SK-N-SH (cell line): Measurements from ENCODE around the gene PELI2. TPM values are rescaled to one million over a fixed set of nuclear protein-coding genes. Genes with fewer than 3 reads are reported as not detected.
A peak's percentile ranks its signal among the peaks of the same experiment; 100 is the strongest.

Experiments used
- CTCF ChIA-PET: fragments of 300-600, 350-600 bp; formaldehyde crosslinking; extraction: SDS; loops from one replicate; lab custom pipeline; 2021; lab: Yijun Ruan, JAX
- POLR2A ChIA-PET: fragments of 350-600 bp; sonication (Branson Sonifier 250); formaldehyde crosslinking; extraction: SDS; loops from one replicate; lab custom pipeline; 2020; ENCODE audit warnings: antibody characterized with exemption, inconsistent platforms; lab: Yijun Ruan, JAX
- DNase-seq: peaks from one replicate; pipeline ENCODE4 v3.0.0; 2012
- H2AFZ ChIP-seq: fragments of 200-600 bp; sonication (generic); 2 replicates; pipeline ENCODE4 v1.8.1; 2016; ENCODE audit warnings: antibody characterized with exemption, mild to moderate bottlenecking, low read depth
- H3F3A ChIP-seq: fragments of 200-600 bp; sonication (generic); replicated peaks from 2 replicates; pipeline ENCODE3; 2016; ENCODE audit warnings: antibody characterized with exemption, mild to moderate bottlenecking; ENCODE audit not compliant: insufficient read depth
- H3K27ac ChIP-seq, 2 experiments: fragments of 200-500 bp in 1 of 2; fragments of 200-600 bp in 1 of 2; sonication (Bioruptor generic) in 1 of 2; sonication (generic), shearing (Covaris generic) in 1 of 2; 2 replicates each; pipeline versions ENCODE4 v1.5.1 to v1.6.1; 2014 to 2016; ENCODE audit warnings: low read depth in 2 of 2, inconsistent platforms in 1 of 2, low read length in 1 of 2, mild to moderate bottlenecking in 1 of 2, mixed read lengths in 1 of 2
- H3K27me3 ChIP-seq: fragments of 200-600 bp; sonication (generic), shearing (Covaris generic); 2 replicates; pipeline ENCODE4 v1.6.1; 2016; ENCODE audit warnings: mixed run types; ENCODE audit not compliant: insufficient read depth
- H3K36me3 ChIP-seq, 2 experiments: fragments of 200-500 bp in 1 of 2; fragments of 200-600 bp in 1 of 2; sonication (Bioruptor generic) in 1 of 2; sonication (generic) in 1 of 2; replicated peaks in 1 of 2; 2 replicates each; pipeline versions ENCODE3 to v1.5.1; 2014 to 2016; ENCODE audit warnings: low read length in 1 of 2, mild to moderate bottlenecking in 1 of 2; ENCODE audit not compliant: insufficient read depth in 2 of 2, control insufficient read depth in 1 of 2
- H3K4me1 ChIP-seq, 2 experiments: fragments of 200-500 bp in 1 of 2; fragments of 200-600 bp in 1 of 2; sonication (Bioruptor generic) in 1 of 2; sonication (generic), shearing (Covaris generic) in 1 of 2; 2 replicates each; pipeline versions ENCODE4 v1.5.1 to v1.6.1; 2014 to 2016; ENCODE audit warnings: low read depth in 1 of 2, low read length in 1 of 2, mixed run types in 1 of 2; ENCODE audit not compliant: insufficient read depth in 2 of 2, control insufficient read depth in 1 of 2
- H3K4me2 ChIP-seq: fragments of 200-600 bp; sonication (generic), shearing (Covaris generic); 2 replicates; pipeline ENCODE4 v1.6.1; 2017; ENCODE audit warnings: mixed run types
- H3K4me3 ChIP-seq, 2 experiments: fragments of 200-500 bp in 1 of 2; fragments of 200-600 bp in 1 of 2; sonication (Bioruptor generic) in 1 of 2; sonication (generic), shearing (Covaris generic) in 1 of 2; 2 replicates each; pipeline versions ENCODE4 v1.5.1 to v1.8.1; 2014 to 2016; ENCODE audit warnings: low read depth in 2 of 2, inconsistent platforms in 1 of 2, low read length in 1 of 2, mild to moderate bottlenecking in 1 of 2, mixed read lengths in 1 of 2, moderate library complexity in 1 of 2
- H3K79me2 ChIP-seq: fragments of 200-600 bp; sonication (generic); 2 replicates; pipeline ENCODE4 v1.8.1; 2017; ENCODE audit warnings: mild to moderate bottlenecking; ENCODE audit not compliant: insufficient read depth
- H3K9ac ChIP-seq: fragments of 200-600 bp; sonication (generic); 2 replicates; pipeline ENCODE4 v1.6.1; 2017; ENCODE audit warnings: mixed run types
- H3K9me2 ChIP-seq: fragments of 200-600 bp; sonication (generic); 2 replicates; pipeline ENCODE4 v1.6.1; 2017; ENCODE audit warnings: mixed run types
- H3K9me3 ChIP-seq: fragments of 200-600 bp; sonication (generic); 2 replicates; pipeline ENCODE4 v1.6.1; 2017; ENCODE audit warnings: mixed run types, mild to moderate bottlenecking, moderate library complexity
- H4K20me1 ChIP-seq: fragments of 200-600 bp; sonication (generic); 2 replicates; pipeline ENCODE4 v1.6.1; 2017; ENCODE audit warnings: mild to moderate bottlenecking, mixed run types; ENCODE audit not compliant: insufficient read depth
- EZH2phosphoT487 ChIP-seq: fragments of 200-600 bp; sonication (generic); IDR thresholded peaks from 2 replicates; pipeline ENCODE4 v1.6.1; 2017; ENCODE audit warnings: low read depth, mixed run types, mild to moderate bottlenecking, antibody characterized with exemption, moderate library complexity, borderline replicate concordance
- FOXM1 ChIP-seq: IDR thresholded peaks from 2 replicates; pipeline ENCODE4 v1.4.0; 2012; ENCODE audit warnings: low read depth, mild to moderate bottlenecking
- GATA2 ChIP-seq: sonication (generic); formaldehyde crosslinking; IDR thresholded peaks from 2 replicates; pipeline ENCODE4 v1.5.0; 2020; ENCODE audit warnings: mild to moderate bottlenecking, missing genetic modification reagents
- JUND ChIP-seq: IDR thresholded peaks from 2 replicates; pipeline ENCODE4 v1.4.0; 2012
- MXI1 ChIP-seq: IDR thresholded peaks from 2 replicates; pipeline ENCODE4 v1.6.1; 2012; ENCODE audit warnings: mild to moderate bottlenecking, low read depth, low read length, improper control_type of control experiment
- NFIC ChIP-seq: IDR thresholded peaks from 2 replicates; pipeline ENCODE4 v1.4.0; 2012; ENCODE audit warnings: borderline replicate concordance
- RAD21 ChIP-seq: IDR thresholded peaks from 2 replicates; pipeline ENCODE4 v1.6.1; 2012; ENCODE audit warnings: mild to moderate bottlenecking, low read length
- RFX5 ChIP-seq: IDR thresholded peaks from 2 replicates; pipeline ENCODE4 v1.6.1; 2012; ENCODE audit warnings: mild to moderate bottlenecking, improper control_type of control experiment, low read length
- RXRA ChIP-seq: IDR thresholded peaks from 2 replicates; pipeline ENCODE4 v1.4.0; 2012; ENCODE audit warnings: low read depth, mild to moderate bottlenecking, borderline replicate concordance
- SIN3A ChIP-seq: IDR thresholded peaks from 2 replicates; pipeline ENCODE4 v1.6.1; 2012; ENCODE audit warnings: low read depth, mild to moderate bottlenecking, low read length, moderate library complexity, borderline replicate concordance
- SMC3 ChIP-seq: IDR thresholded peaks from 2 replicates; pipeline ENCODE4 v1.6.1; 2012; ENCODE audit warnings: low read depth, low read length, improper control_type of control experiment
- TCF12 ChIP-seq: IDR thresholded peaks from 2 replicates; pipeline ENCODE4 v1.4.0; 2012
- YY1 ChIP-seq: IDR thresholded peaks from 2 replicates; pipeline ENCODE4 v1.4.0; 2012; ENCODE audit warnings: low read depth, mild to moderate bottlenecking
- WGBS: methylation state at CpG from one replicate; pipeline ENCODE4 v1.1.6; 2017; ENCODE audit warnings: low lambda C conversion rate; 5-methylcytosine and 5-hydroxymethylcytosine counted together
- polyA plus RNA-seq, 3 experiments: library from polyadenylated mRNA; depleted of rRNA; stranded (reverse); fragments of >200 nt; gene quantifications; 2 replicates each; pipeline ENCODE4 v1.2.3, GENCODE V29; 2012
- TF ChIP-seq, protein P1 (sequence below): fragments of 200-600 bp; sonication (generic); IDR thresholded peaks from 2 replicates; pipeline ENCODE4 v1.6.1; 2017; ENCODE audit warnings: antibody characterized with exemption, mild to moderate bottlenecking, moderate library complexity
- TF ChIP-seq, protein P2 (sequence below): fragments of 150-350 bp; IDR thresholded peaks from 2 replicates; pipeline ENCODE4 v1.6.1; 2016; ENCODE audit warnings: mild to moderate bottlenecking, low read depth, low read length
- TF ChIP-seq, protein P3 (sequence below): IDR thresholded peaks from 2 replicates; pipeline ENCODE4 v1.4.0; 2012; ENCODE audit warnings: low read depth
- TF ChIP-seq, protein P4 (sequence below): IDR thresholded peaks from 2 replicates; pipeline ENCODE4 v1.6.1; 2012; ENCODE audit warnings: mild to moderate bottlenecking, low read depth, low read length, moderate library complexity

PELI2 gene
- polyA plus RNA-seq, 1 of the 3 experiments (the other 2 are of a cell fraction): not detected

DNA sequence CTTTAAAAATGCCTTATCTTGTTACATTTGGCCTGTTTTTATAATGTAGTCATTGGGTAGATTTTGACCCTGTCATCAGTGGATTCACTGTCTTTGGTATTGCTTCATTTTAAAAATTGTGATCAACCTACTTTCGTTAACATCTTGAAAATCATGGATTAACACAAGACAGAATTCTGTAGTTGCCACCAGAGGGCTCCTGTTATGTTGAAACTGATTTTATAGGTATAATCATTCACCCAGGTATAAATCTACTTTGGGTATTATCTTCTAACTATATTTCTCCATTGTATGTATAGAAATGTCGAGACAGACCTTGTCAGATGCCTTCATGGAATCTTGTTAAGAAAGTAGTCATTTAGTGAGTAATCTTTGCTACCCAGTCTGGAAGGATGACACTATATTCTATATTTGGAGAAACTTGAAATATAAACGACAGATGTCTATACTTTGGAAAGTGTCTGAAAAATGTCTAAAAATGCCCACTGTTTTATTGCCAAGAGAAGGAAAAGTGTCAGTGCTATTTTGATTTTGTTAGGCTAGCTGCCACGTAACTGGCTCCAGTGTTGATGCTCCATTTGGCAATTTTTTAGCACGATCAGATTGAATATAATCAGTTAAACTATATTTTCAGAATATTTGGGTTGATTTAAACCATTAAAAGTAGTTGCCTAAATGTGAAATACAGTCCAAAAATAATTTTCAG lies 129.4 kb downstream of the PELI2 start:
- Histone ChIP-seq H4K20me1 (no peaks in the 10 kb centered on the region), H3K9ac (no peak overlapping the region), H3K9me3 (no peaks in the 10 kb centered on the region), H3K27ac (no peak overlapping the region), H2AFZ (no peak overlapping the region), H3F3A (peaks cover 8% of the 10 kb centered on the region), H3K36me3 (no peaks in the 10 kb centered on the region)
- TF ChIP-seq, protein P1, sequence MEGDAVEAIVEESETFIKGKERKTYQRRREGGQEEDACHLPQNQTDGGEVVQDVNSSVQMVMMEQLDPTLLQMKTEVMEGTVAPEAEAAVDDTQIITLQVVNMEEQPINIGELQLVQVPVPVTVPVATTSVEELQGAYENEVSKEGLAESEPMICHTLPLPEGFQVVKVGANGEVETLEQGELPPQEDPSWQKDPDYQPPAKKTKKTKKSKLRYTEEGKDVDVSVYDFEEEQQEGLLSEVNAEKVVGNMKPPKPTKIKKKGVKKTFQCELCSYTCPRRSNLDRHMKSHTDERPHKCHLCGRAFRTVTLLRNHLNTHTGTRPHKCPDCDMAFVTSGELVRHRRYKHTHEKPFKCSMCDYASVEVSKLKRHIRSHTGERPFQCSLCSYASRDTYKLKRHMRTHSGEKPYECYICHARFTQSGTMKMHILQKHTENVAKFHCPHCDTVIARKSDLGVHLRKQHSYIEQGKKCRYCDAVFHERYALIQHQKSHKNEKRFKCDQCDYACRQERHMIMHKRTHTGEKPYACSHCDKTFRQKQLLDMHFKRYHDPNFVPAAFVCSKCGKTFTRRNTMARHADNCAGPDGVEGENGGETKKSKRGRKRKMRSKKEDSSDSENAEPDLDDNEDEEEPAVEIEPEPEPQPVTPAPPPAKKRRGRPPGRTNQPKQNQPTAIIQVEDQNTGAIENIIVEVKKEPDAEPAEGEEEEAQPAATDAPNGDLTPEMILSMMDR: peak; percentile 66
- TF ChIP-seq RAD21 (peak; percentile 28; the same call in 1 of the 2 replicates), SMC3 (peak; percentile 36)
- TF ChIP-seq, protein P2, sequence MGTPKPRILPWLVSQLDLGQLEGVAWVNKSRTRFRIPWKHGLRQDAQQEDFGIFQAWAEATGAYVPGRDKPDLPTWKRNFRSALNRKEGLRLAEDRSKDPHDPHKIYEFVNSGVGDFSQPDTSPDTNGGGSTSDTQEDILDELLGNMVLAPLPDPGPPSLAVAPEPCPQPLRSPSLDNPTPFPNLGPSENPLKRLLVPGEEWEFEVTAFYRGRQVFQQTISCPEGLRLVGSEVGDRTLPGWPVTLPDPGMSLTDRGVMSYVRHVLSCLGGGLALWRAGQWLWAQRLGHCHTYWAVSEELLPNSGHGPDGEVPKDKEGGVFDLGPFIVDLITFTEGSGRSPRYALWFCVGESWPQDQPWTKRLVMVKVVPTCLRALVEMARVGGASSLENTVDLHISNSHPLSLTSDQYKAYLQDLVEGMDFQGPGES: no peak
- TF ChIP-seq, all 33 proteins: peak for 3
- ChIA-PET CTCF (interaction anchor here (0.6 kb wide), 1 partner anchor 227 kb away, joined by 3 read pairs; no protein-coding TSS in a partner anchor), POLR2A (no interaction called here)
- no peak for DNase-seq
- Histone ChIP-seq H3K4me3 (no peak overlapping the region), H3K4me2 (no peak overlapping the region), H3K9me2 (no peaks in the 10 kb centered on the region), H3K79me2 (no peaks in the 10 kb centered on the region), H3K27me3 (peaks cover 22% of the 10 kb centered on the region; the same call in 1 of the 2 replicates), H3K4me1 (peaks cover 0 to 4% of the 10 kb centered on the region in 2 experiments; a peak in 1 of 4 replicates)
- 14% methylated on average over 5 of the region's 5 CpGs for WGBS

DNA sequence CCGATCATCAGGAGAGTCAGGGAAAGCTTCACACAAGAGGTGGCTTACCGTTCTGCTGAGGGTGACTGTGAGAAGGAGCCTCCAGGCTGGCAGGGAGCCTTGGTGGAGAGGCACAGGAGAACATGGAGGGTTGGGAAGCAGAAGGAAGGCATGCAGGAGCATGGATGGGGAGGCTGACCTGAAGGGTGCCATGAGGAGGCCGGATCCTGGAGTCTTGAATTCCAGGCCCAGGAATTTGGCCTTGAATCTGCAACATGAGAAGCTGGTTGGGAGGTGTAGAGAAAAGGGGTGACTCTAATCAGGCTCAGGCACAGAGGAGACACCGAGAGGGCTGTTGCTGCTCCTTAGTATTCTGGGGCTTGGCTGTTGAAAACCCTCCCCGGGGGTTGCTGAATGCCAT lies 130.2 kb downstream of the PELI2 start:
- peaks cover 22% of the 10 kb centered on the region; the same call in 1 of the 2 replicates for H3K27me3 ChIP-seq
- POLR2A ChIA-PET: no interaction called here
- no peak overlapping the region for H3K4me3 ChIP-seq
- 23% methylated on average over 5 of the region's 5 CpGs for WGBS
- no peak for DNase-seq
- peaks cover 8% of the 10 kb centered on the region for H3F3A ChIP-seq
- H4K20me1 ChIP-seq: no peaks in the 10 kb centered on the region
- H3K4me1 ChIP-seq: peaks cover 0 to 4% of the 10 kb centered on the region in 2 experiments; a peak in 1 of 4 replicates
- no peaks in the 10 kb centered on the region for H3K79me2 ChIP-seq
- no peaks in the 10 kb centered on the region for H3K9me3 ChIP-seq
- H3K36me3 ChIP-seq: no peaks in the 10 kb centered on the region
- TF ChIP-seq GATA2 (CRISPR knock-in tag) (no peak), MXI1 (no peak), EZH2phosphoT487 (no peak), TCF12 (no peak), RFX5 (no peak), FOXM1 (no peak), YY1 (no peak), RXRA (no peak), JUND (no peak), SMC3 (no peak), NFIC (no peak), SIN3A (no peak), RAD21 (no peak)
- TF ChIP-seq, protein P3, sequence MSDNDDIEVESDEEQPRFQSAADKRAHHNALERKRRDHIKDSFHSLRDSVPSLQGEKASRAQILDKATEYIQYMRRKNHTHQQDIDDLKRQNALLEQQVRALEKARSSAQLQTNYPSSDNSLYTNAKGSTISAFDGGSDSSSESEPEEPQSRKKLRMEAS: no peak
- TF ChIP-seq, protein P4, sequence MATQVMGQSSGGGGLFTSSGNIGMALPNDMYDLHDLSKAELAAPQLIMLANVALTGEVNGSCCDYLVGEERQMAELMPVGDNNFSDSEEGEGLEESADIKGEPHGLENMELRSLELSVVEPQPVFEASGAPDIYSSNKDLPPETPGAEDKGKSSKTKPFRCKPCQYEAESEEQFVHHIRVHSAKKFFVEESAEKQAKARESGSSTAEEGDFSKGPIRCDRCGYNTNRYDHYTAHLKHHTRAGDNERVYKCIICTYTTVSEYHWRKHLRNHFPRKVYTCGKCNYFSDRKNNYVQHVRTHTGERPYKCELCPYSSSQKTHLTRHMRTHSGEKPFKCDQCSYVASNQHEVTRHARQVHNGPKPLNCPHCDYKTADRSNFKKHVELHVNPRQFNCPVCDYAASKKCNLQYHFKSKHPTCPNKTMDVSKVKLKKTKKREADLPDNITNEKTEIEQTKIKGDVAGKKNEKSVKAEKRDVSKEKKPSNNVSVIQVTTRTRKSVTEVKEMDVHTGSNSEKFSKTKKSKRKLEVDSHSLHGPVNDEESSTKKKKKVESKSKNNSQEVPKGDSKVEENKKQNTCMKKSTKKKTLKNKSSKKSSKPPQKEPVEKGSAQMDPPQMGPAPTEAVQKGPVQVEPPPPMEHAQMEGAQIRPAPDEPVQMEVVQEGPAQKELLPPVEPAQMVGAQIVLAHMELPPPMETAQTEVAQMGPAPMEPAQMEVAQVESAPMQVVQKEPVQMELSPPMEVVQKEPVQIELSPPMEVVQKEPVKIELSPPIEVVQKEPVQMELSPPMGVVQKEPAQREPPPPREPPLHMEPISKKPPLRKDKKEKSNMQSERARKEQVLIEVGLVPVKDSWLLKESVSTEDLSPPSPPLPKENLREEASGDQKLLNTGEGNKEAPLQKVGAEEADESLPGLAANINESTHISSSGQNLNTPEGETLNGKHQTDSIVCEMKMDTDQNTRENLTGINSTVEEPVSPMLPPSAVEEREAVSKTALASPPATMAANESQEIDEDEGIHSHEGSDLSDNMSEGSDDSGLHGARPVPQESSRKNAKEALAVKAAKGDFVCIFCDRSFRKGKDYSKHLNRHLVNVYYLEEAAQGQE: no peak
- TF ChIP-seq, protein P1: no peak
- TF ChIP-seq, all 33 proteins: peak for 0
- CTCF ChIA-PET: no interaction called here
- Histone ChIP-seq H2AFZ (no peak overlapping the region), H3K9ac (no peak overlapping the region), H3K9me2 (no peaks in the 10 kb centered on the region), H3K27ac (no peak overlapping the region), H3K4me2 (no peak overlapping the region)
